ENCODE data around the gene FAM200C. TPM values are rescaled to one million over a fixed set of nuclear protein-coding genes. Genes with fewer than 3 reads are reported as not detected.

The FAM200C gene
- total RNA-seq, 1 experiment from 2014 or later: 5.4 TPM

- CTCF ChIA-PET: interaction anchor here (0.6 to 1.7 kb wide), 11 partner anchors 10 to 339 kb away, joined by 3 to 13 read pairs (median 4); partner anchors contain the start of gene C1QTNF2
- ATAC-seq: peak; percentile 87
- no peaks in the 10 kb centered on the region; the same call in 1 of the 2 replicates for H3K27me3 Mint-ChIP-seq (ENCODE audit: low read depth)
- H3K9me3 Mint-ChIP-seq: no peaks in the 10 kb centered on the region
- DNase-seq (ENCODE audit: low spot score): no peak
- no peaks in the 10 kb centered on the region for H3K36me3 Mint-ChIP-seq
- H3K4me1 Mint-ChIP-seq: peaks cover 18% of the 10 kb centered on the region
- POLR2A ChIA-PET: no interaction called here
- no peak for TF ChIP-seq IRF2 (CRISPR knock-in tag; IDR thresholded peaks at IDR 0.05; ENCODE audit: borderline replicate concordance, low read depth)
- TF ChIP-seq SMAD3 (CRISPR knock-in tag; IDR thresholded peaks at IDR 0.05; ENCODE audit: borderline replicate concordance): no peak
- TF ChIP-seq JUN (CRISPR knock-in tag; IDR thresholded peaks at IDR 0.05): no peak
- no peak for TF ChIP-seq E2F4 (CRISPR knock-in tag; IDR thresholded peaks at IDR 0.05; ENCODE audit: borderline replicate concordance, low read depth)
- TF ChIP-seq ZMAT4 (CRISPR knock-in tag; IDR thresholded peaks at IDR 0.05): no peak
- no peak for TF ChIP-seq ZNF425 (CRISPR knock-in tag; conservative IDR thresholded peaks at IDR 0.05)
- TF ChIP-seq ZNF219 (CRISPR knock-in tag; IDR thresholded peaks at IDR 0.05; ENCODE audit: borderline replicate concordance): no peak
- no peak for TF ChIP-seq USF1 (CRISPR knock-in tag; IDR thresholded peaks at IDR 0.05)
- TF ChIP-seq ZNF138 (CRISPR knock-in tag; conservative IDR thresholded peaks at IDR 0.05): no peak
- no peak for TF ChIP-seq RORB (CRISPR knock-in tag; IDR thresholded peaks at IDR 0.05)
- TF ChIP-seq MXD4 (CRISPR knock-in tag; IDR thresholded peaks at IDR 0.05; ENCODE audit: borderline replicate concordance): no peak
- no peak for TF ChIP-seq CBFB (CRISPR knock-in tag; IDR thresholded peaks at IDR 0.05; ENCODE audit: low read depth)
- TF ChIP-seq ZNF232 (CRISPR knock-in tag; IDR thresholded peaks at IDR 0.05): no peak
- TF ChIP-seq GTF2I (CRISPR knock-in tag; conservative IDR thresholded peaks at IDR 0.05): no peak
- no peak for TF ChIP-seq E2F5 (CRISPR knock-in tag; IDR thresholded peaks at IDR 0.05)
- TF ChIP-seq KAT7 (CRISPR knock-in tag; IDR thresholded peaks at IDR 0.05; ENCODE audit: borderline replicate concordance): no peak
- no peak for TF ChIP-seq MAX (CRISPR knock-in tag; IDR thresholded peaks at IDR 0.05)
- no peak overlapping the region for H3K27ac Mint-ChIP-seq
- H3K4me3 Mint-ChIP-seq: no peak overlapping the region
Measured at GRCh38 chr5:160360310-160360709, 39.5 kb downstream of the FAM200C start.

- ATAC-seq (peak; percentile 63), DNase-seq (ENCODE audit: low spot score) (no peak)
- POLR2A ChIA-PET: no interaction called here
- no peaks in the 10 kb centered on the region for H3K36me3 Mint-ChIP-seq
- CTCF ChIA-PET: interaction anchor here (0.7 to 1.7 kb wide), 10 partner anchors 10 to 338 kb away, joined by 3 to 13 read pairs (median 6); partner anchors contain the start of gene C1QTNF2
- no peak overlapping the region for H3K27ac Mint-ChIP-seq
- peaks cover 18% of the 10 kb centered on the region for H3K4me1 Mint-ChIP-seq
- no peak overlapping the region for H3K4me3 Mint-ChIP-seq
- no peaks in the 10 kb centered on the region for H3K9me3 Mint-ChIP-seq
- TF ChIP-seq ZNF317 (CRISPR knock-in tag; IDR thresholded peaks at IDR 0.05; ENCODE audit: borderline replicate concordance, low read depth): no peak
- no peak for TF ChIP-seq E2F1 (CRISPR knock-in tag; IDR thresholded peaks at IDR 0.05)
- TF ChIP-seq ATF6 (CRISPR knock-in tag; IDR thresholded peaks at IDR 0.05): no peak
- TF ChIP-seq ZBTB21 (CRISPR knock-in tag; IDR thresholded peaks at IDR 0.05; ENCODE audit: borderline replicate concordance): no peak
- no peaks in the 10 kb centered on the region; the same call in 1 of the 2 replicates for H3K27me3 Mint-ChIP-seq (ENCODE audit: low read depth)
Measured at GRCh38 chr5:160359816-160360215, 40.0 kb downstream of the FAM200C start.
